HL-60 (cell line): ENCODE data around the gene FHAD1.

ENCODE experiments used
- POLR2AphosphoS5 ChIP-seq: IDR thresholded peaks from 2 replicates; pipeline ENCODE4 v1.6.1; 2012; ENCODE audit warnings: low read depth
- TF ChIP-seq, protein P1 (sequence below): IDR thresholded peaks from one replicate; pipeline ENCODE4 v1.5.1; 2011; ENCODE audit warnings: low read length, control low read depth, inconsistent platforms; ENCODE audit not compliant: insufficient read depth

DNA sequence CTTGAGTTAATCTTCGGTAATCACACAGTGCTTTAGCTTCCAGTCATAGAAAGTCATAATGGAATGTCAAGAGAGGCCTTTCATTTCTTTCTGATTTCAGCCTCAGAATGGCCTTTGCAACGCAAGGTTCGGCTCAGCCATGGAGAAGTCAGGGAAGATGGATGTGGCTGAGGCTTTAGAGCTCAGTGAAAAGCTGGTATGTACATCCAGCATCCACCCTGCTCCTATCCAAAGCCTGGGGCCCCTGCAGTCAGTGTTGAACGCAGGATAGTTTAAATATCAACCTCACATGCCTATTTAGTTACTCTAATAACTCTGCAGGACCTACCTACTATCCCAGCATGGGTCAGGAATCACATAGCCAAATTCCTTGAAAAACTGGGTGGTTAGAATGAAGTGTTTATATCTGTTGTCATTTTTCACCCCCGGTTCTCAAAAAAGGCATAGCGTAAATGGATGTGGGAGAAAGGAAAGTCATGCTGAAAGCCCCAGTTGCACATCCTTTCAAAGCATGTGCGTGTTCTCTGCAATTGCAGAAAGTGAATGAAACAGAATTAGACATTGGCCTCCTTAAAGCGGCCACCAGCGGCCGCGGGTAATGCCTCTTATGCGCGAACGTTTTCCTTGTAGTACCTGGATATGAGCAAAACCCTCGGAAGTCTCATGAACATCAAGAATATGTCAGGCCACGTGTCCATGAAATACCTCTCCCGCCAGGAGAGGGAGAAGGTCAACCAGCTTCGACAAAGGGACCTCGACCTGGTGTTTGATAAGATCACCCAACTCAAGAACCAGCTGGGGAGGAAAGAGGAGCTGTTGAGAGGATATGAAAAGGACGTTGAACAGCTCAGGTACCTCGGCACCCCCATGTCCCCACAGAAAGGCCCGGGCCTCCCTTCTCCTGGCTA is 133.8 kb downstream of the FHAD1 start:
- no peak for TF ChIP-seq POLR2AphosphoS5
- TF ChIP-seq, protein P1, sequence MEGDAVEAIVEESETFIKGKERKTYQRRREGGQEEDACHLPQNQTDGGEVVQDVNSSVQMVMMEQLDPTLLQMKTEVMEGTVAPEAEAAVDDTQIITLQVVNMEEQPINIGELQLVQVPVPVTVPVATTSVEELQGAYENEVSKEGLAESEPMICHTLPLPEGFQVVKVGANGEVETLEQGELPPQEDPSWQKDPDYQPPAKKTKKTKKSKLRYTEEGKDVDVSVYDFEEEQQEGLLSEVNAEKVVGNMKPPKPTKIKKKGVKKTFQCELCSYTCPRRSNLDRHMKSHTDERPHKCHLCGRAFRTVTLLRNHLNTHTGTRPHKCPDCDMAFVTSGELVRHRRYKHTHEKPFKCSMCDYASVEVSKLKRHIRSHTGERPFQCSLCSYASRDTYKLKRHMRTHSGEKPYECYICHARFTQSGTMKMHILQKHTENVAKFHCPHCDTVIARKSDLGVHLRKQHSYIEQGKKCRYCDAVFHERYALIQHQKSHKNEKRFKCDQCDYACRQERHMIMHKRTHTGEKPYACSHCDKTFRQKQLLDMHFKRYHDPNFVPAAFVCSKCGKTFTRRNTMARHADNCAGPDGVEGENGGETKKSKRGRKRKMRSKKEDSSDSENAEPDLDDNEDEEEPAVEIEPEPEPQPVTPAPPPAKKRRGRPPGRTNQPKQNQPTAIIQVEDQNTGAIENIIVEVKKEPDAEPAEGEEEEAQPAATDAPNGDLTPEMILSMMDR = no peak
